Measurements from ENCODE around the gene SRBD1. TPM values are rescaled to one million over a fixed set of nuclear protein-coding genes. Genes with fewer than 3 reads are reported as not detected.

SRBD1 gene
- polyA plus RNA-seq, 1 experiment: 8.7 TPM

GRCh38 chr2:45602624-45603023 is 8.4 kb downstream of the SRBD1 start:
- no peak for TF ChIP-seq CTCF (IDR thresholded peaks at IDR 0.05; ENCODE audit: low read depth, low read length)
- DNase-seq (ENCODE audit: low read depth, low spot score): no peak
- no peak overlapping the region for H3K4me3 ChIP-seq (ENCODE audit: low read depth, low read length)
- no peak overlapping the region for H3K27ac ChIP-seq (ENCODE audit: low read depth, low read length)
- CTCF ChIA-PET: interaction anchor here (1.2 kb wide), 1 partner anchor 17 kb away, joined by 5 read pairs; no protein-coding TSS in a partner anchor
- POLR2A ChIA-PET: no interaction called here
- H3K9me3 ChIP-seq (ENCODE audit: control insufficient read depth, insufficient read depth, low read length): no peaks in the 10 kb centered on the region
- no peaks in the 10 kb centered on the region for H3K27me3 ChIP-seq (ENCODE audit: control insufficient read depth, insufficient read depth, low read length)

- no peak for DNase-seq (ENCODE audit: low read depth, low spot score)
- ChIA-PET CTCF (interaction anchor here (3.4 kb wide), 1 partner anchor 13 kb away, joined by 20 read pairs; no protein-coding TSS in a partner anchor), POLR2A (no interaction called here)
- no peaks in the 10 kb centered on the region for H3K9me3 ChIP-seq (ENCODE audit: control insufficient read depth, insufficient read depth, low read length)
- H3K4me3 ChIP-seq (ENCODE audit: low read depth, low read length): no peak overlapping the region
- H3K27ac ChIP-seq (ENCODE audit: low read depth, low read length): no peak overlapping the region
- H3K27me3 ChIP-seq (ENCODE audit: control insufficient read depth, insufficient read depth, low read length): no peaks in the 10 kb centered on the region
- TF ChIP-seq CTCF (IDR thresholded peaks at IDR 0.05; ENCODE audit: low read depth, low read length): no peak
Observed at GRCh38 chr2:45598545-45598944, 12.5 kb downstream of the SRBD1 start.

DNA sequence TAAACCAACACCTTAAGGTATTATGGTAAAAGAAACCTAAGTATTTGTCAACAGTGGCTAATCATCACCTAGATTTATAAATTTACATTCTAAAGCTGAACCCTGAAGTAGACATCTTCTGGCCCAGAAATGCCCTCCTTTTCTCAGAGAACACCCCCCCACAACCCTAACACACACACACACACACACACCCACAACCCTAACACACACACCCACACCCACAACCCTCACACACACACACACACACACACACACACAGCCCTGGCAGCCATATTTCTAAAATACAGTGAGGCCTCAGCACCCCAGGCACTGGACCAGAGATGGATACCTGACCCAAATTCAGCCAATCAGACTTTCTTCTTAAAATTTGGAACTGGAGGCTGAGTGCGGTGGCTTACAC is 14.3 kb downstream of the SRBD1 start:
- DNase-seq (ENCODE audit: low read depth, low spot score): no peak
- TF ChIP-seq CTCF (IDR thresholded peaks at IDR 0.05; ENCODE audit: low read depth, low read length): no peak
- POLR2A ChIA-PET: no interaction called here
- Histone ChIP-seq H3K9me3 (ENCODE audit: control insufficient read depth, insufficient read depth, low read length) (no peaks in the 10 kb centered on the region), H3K4me3 (ENCODE audit: low read depth, low read length) (no peak overlapping the region), H3K27me3 (ENCODE audit: control insufficient read depth, insufficient read depth, low read length) (no peaks in the 10 kb centered on the region), H3K27ac (ENCODE audit: low read depth, low read length) (no peak overlapping the region)
- CTCF ChIA-PET: interaction anchor here (2.6 to 3.4 kb wide), 2 partner anchors 11 kb away, joined by 16 to 20 read pairs; no protein-coding TSS in a partner anchor

- ChIA-PET POLR2A (no interaction called here), CTCF (interaction anchor here (0.7 to 3.4 kb wide), 4 partner anchors 10 to 614 kb away, joined by 3 to 20 read pairs (median 10); no protein-coding TSS in a partner anchor)
- Histone ChIP-seq H3K27ac (ENCODE audit: low read depth, low read length) (no peak overlapping the region), H3K9me3 (ENCODE audit: control insufficient read depth, insufficient read depth, low read length) (no peaks in the 10 kb centered on the region), H3K4me3 (ENCODE audit: low read depth, low read length) (no peak overlapping the region), H3K27me3 (ENCODE audit: control insufficient read depth, insufficient read depth, low read length) (no peaks in the 10 kb centered on the region)
- DNase-seq (ENCODE audit: low read depth, low spot score): no peak
- TF ChIP-seq CTCF (IDR thresholded peaks at IDR 0.05; ENCODE audit: low read depth, low read length): no peak
Observed at GRCh38 chr2:45595721-45596435, 15.2 kb downstream of the SRBD1 start.

DNA sequence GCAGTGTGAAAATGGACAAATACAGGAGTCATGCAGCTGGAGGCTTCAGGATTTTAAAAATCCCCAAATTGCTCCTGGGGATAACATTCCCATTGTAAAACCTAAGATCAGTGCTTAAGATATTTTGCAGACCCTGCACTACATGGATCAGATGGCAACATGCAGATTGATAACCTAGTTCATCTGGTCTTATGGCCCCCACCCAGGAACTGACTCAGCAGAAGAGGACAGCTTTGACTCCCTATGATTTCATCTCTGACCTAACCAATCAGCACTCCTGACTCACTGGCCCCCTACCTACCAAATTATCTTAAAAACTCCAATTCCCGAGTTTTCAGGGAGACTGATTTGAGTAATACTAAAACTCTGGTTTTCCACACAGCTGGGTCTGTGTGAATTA is 20.0 kb downstream of the SRBD1 start:
- ChIA-PET POLR2A (no interaction called here), CTCF (no interaction called here)
- H3K27me3 ChIP-seq (ENCODE audit: control insufficient read depth, insufficient read depth, low read length): no peaks in the 10 kb centered on the region
- no peak for TF ChIP-seq CTCF (IDR thresholded peaks at IDR 0.05; ENCODE audit: low read depth, low read length)
- no peaks in the 10 kb centered on the region for H3K9me3 ChIP-seq (ENCODE audit: control insufficient read depth, insufficient read depth, low read length)
- no peak overlapping the region for H3K4me3 ChIP-seq (ENCODE audit: low read depth, low read length)
- no peak overlapping the region for H3K27ac ChIP-seq (ENCODE audit: low read depth, low read length)
- no peak for DNase-seq (ENCODE audit: low read depth, low spot score)
